GM19025 (cell line): Measurements from ENCODE around the gene TEX11.
"Not testable (repeated sequence)": the region's sequence is repeated elsewhere in the genome, so short reads cannot be mapped to it uniquely, and the experiment has no call there.

ENCODE experiments used
- ATAC-seq: cut with Tn5 transposase; IDR thresholded peaks from one replicate; pipeline ENCODE4 v1.9.1; 2021; ENCODE audit warnings: mild to moderate bottlenecking, low read depth, moderate library complexity; ENCODE audit not compliant: unreplicated experiment

TEX11 gene

DNA sequence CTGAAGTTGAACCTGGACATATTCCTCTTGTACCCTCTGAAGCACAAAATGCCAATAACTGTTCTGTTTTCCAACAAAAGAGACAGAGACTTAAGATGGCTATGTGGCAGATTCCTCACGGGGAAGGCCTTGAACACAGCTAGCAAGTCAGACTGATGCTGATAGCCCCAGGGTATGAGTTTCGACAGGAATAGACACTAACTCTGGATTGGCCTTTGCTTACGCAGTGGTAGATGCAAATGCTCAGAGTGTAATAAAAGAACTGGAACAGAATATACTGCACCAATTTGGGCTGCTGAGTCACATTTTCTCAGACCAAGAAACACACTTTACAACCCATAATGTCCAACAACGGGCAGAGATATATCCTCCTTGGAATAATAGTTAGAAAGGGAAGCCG, 290.0 kb downstream of the TEX11 start:
- ATAC-seq, result no peak

DNA sequence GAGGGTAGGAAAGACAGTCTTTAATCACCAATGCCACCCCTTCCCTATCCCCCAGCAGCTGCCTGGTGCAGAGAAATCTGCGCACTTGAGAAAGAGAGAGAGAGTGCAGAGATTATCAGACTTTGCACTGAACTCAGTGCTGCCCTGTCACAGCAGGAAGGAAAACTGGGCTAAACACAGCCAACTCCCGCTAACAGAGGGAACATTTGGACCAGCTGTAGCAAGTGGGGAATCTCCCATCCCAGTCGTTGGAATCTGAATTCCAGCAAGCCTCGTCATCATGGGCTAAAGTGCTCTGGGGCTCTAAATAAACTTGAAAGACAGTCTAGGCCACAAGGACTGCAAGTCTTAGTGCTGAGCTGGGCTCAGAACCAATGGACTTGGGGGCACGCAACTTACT, 295.2 kb downstream of the TEX11 start:
- ATAC-seq, result no peak

DNA sequence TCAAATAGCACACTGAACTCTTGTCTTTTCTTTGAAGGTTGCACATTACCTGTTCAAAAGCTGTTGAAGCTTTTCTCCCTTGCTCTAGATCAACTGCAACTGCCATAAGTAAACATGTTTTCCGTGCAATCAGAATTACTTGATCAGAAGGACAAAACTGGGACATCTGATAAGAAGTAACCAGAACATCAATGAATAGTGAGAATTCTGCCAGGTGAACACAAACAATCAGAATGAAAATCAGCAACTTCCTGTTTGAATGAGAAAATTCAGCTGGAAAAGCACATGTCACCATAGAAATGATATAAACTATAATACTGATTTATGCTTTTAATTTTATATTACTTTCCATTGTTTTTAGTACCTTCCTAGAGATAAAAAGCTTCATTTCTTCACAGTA, 303.2 kb downstream of the TEX11 start:
- no peak for ATAC-seq

DNA sequence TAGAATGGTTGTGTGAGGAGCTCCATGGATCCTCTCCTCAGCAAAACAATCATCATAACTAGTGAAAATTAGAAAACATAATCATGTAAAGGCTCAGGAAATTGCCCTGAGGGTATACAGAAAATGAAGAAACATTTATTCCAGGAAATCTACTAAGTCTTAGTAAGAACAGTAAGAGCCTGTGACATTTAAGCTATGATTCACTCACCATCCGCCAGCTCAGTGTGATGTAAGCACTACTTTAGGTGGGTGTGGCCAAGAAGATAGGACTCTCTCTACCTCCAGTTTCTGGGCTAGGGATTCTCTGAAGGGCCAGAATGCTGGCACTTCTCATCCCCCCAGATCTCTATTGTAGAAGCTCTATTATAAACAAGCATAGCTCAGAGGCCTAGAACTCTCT, 316.4 kb downstream of the TEX11 start:
- no peak for ATAC-seq

DNA sequence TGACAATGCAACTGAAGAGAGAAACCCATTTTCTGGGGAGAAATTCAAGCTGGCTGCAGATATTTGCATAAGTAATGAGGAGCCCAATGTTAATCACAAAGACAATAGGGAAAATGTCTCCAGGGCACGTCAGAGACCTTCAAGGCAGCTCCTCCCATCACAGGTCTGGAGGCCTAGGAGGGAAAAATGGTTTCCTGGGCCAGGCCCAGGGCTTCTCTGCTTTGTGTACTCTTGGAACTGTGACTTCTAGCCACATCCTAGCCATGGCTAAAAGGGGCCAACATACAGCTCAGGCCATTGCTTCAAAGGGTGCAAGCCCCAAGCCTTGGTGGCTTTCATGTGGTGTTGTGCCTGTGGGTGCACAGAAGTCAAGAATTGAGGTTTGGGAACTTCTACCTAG, 321.4 kb downstream of the TEX11 start:
- ATAC-seq, result not testable (repeated sequence)

DNA sequence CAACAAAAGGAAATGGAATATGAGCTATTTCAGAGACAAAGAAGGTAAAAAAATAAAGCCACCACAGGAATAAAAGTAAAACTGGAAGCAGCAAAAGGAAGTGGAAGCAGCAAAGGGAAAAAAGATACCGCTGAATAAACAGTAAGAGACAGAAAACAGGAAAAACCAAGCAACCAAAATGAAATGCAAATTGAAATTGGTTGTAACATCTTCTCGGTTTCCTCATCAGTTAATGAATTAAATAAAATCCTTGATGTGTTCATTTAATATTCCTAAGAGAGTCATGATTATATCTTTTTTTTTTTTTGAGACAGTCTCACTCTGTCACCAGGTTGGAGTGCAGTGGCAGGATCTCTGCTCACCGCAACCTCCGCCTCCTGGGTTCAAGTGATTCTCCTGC, 331.1 kb downstream of the TEX11 start:
- no peak for ATAC-seq

DNA sequence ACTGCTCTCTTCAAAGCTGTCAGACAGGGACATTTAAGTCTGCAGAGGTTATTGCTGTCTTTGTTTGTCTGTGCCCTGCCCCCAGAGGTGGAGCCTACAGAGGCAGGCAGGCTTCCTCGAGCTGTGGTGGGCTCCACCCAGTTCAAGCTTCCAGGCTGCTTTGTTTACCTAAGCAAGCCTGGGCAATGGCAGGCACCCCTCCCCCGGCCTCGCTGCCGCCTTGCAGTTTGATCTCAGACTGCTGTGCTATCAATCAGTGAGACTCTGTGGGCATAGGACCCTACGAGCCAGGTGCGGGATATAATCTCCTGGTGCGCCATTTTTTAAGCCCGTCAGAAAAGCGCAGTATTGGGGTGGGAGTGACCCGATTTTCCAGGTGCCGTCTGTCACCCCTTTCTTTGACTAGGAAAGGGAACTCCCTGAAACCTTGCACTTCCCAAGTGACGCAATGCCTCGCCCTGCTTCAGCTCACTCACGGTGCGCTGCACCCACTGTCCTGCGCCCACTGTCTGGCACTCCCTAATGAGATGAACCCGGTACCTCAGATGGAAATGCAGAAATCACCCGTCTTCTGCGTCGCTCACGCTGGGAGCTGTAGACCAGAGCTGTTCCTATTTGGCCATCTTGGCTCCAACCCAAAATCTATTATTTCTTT, 338.5 kb downstream of the TEX11 start:
- not testable (repeated sequence) for ATAC-seq

DNA sequence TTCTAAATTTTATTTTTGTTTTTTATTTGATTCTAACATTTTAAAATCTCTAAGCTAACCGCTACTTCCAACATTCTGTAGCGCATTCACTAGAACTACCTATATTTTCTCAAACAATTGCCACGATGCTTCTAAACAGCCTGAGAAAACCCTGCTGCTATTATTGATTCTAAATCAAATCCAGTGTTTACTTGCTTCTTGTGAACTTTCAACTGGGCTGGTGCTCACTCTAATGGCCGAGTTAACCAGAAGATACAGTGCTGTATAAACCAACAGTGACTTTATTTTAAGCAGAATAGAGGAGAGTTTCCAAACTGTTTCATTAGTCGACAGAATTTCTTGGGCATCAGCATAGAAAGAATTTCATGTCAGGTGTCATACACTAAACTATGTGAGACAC, 353.6 kb downstream of the TEX11 start:
- ATAC-seq, result no peak

DNA sequence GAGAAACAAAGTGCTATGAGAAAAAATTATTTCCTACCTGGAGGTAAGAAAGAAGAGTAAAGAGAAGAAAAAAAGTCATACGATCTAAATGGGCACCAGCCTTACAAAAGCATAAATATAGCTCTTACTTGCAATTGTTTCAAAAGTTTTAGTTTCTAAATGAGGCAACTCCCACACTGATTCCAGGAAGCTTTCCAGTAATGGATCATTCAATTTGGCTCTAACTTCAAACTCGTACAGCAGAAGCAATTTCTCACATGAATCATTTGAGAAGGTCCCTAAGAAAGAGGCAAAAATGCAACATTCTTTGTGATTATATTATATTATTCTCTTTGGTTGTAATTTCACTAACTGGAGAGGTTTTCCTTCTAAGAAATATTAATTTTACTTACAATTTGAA, 354.0 kb downstream of the TEX11 start:
- ATAC-seq, result no peak

DNA sequence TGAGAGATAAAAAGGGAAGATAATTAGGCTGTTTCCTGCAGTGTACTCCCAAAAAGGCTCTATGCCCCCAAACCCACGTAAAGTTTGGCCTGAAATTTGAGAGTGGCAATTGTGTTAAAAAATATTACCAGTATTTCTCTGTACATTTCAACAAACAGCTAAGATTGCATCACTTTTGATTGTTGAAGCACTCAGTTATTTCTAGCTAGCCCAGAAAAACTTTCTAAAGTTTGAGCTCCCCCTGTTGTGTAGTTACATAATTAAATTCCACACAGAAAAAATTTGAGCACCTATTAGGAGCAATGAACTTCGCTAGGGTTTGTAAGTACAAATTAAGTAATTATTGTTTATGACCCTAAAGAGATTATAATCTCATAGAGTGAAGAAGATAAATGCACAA, 354.4 kb downstream of the TEX11 start:
- ATAC-seq, result no peak

DNA sequence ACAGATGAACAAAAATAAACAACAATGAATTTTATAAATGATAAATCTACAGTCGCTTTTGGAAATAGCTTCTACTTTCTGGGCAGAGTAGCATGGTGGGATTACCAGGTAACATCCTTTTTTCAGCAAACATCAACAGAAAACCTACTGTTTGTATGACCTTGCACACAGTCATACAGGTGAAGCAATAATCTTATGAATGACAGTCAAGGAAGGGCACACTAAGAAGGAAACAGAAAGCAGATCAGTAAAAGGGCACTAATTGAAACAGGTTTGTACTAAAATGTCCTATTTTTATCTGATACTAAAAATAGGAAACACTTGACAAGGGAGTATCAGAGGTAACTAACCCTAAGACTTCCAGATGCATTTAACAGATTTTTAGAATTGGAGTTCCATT, 355.0 kb downstream of the TEX11 start:
- ATAC-seq, result peak; percentile 61

DNA sequence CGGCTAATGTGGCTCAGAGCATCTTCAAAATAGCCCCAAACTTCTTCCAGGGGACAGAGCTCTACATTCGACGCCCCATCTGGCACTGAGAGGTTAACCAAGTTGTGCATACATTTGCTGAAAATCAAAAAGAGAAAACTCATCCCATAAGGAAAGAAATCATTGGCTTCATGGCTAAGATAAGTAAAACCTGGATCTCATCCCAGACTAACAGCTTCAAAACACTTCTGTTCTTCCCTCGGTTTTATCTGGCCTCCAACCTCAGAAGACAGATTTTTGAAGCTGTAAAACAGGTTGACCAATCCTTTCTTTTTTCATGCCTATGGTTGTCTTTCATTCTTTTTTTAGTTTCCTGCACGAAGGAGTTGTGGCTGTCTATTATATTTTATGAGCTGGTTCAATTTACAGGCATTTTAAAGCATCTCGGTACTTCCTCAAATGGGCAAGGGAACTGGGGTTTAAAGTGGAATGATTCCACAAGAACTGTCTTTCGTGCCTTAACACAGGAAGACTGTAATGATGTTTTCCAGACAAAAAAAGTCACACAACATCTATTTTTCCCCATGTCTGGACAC, 356.3 kb downstream of the TEX11 start:
- no peak for ATAC-seq

DNA sequence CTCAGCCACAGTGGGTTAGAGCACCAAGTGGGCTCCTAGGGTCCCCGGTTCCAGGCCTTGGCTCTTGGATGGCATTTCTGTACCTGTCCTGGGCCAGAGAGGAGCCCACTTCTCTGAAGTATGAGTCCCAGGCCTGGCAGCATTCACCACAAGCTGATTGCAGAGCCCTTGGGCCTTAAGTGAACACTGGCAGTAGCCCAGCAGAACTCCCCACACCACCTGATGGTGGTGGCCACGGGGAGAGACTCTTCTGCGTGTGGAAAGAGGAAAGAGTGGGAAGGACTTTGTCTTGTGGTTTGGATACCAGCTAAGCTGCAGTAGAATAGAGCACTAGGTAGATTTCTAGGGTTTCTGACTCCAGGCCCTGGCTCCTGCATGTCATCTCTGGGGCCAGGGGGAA, 359.1 kb downstream of the TEX11 start:
- ATAC-seq, result no peak

DNA sequence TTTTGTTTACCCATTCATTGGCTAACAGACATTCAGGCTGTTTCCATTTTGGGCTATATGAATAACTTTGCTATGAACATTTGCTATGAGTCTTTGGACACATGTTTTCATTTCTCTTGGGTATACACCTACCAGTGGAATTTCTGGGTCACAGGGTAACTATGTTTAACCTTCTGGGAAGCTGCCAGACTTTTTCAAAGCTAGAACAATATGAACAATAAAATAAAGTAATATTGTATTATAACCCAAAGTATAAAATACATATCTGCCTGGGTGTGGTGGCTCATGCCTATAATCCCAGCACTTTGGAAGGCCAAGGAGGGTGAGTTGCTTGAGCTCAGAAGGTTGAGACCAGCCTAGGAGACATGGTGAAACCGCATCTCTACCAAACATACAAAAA, 373.3 kb downstream of the TEX11 start:
- no peak for ATAC-seq

DNA sequence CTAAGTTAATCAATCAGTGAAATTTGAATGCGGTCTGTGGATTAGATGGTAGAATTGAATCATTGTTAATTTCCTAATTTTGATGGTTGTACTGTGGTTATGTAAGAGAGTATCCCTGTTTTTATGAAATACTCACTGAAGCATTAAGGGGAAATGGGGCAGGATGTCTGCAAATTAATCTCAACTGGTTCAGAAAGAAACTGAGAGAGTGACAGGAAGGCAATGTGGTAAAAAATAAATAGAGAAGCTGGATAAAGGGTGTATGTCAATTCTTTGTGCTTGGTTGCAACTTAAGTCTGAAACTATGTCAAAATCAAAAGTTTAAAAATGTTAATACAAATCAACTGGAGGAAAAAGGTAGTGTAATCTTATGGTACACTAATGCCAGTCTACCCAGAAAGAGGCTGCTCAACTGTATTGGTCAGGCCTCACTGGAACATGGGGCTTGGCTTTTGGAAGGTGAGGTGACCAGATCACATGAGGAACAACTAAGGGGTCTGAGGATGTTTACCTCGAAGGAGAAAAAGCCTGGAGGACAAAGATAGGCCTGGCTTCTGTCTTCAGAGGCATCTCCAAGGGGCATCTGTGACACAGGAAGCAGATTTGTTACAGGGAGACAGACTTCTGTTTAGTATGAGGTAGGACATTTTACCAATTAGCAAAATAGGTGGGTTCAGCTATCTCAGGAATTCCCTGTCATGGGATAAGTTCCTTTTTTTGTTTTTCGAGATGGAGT, 380.7 kb downstream of the TEX11 start:
- ATAC-seq, result no peak

DNA sequence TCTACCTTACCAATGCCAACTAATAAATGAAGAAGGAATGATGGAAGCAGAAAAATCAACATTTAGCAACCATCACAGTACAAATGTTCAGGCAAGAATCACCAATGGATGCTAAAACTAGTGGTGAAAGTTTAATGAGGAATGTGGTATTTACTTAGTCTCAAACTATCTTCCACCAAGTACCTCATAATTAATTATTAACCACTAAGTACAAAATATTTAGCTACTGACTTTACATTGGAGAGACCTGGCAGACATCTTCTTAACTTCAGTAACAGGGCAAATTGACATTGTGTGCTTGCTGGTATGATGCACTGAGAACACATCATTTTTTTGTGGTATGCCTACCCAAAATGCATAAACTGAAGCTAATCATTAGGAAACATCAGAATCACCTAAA, 381.5 kb downstream of the TEX11 start:
- ATAC-seq, result no peak

DNA sequence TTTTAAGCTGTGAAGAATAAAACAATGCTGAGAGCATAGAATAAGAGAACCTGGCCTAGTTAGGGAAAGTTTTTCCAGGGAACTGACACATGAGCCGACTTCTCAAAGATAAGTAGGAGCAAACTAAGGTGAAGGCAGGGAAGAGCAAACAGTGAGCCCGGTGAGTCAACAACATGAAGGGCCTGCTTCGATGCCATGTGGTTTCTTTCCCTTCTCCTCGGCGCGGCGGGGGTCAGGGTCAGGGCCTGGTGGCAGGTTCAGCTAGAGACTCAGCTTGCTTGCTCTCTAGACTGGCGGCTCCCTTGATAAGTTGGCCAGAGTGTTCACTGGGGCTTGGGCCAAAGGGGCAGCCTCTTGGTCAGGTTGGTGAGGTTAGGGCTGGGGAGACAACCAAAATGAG, 382.8 kb downstream of the TEX11 start:
- ATAC-seq, result no peak

DNA sequence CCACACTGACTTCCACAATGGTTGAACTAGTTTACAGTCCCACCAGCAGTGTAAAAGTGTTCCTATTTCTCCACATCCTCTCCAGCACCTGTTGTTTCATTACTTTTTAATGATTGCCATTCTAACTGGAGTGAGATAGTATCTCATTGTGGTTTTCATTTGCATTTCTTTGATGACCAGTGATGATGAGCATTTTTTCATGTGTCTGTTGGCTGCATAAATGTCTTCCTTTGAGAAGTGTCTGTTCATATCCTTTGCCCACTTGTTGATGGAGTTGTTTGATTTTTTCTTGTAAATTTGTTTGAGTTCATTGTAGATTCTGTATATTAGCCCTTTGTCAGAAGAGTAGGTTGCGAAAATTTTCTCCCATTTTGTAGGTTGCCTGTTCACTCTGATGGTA, 392.8 kb downstream of the TEX11 start:
- ATAC-seq, result not testable (repeated sequence)

DNA sequence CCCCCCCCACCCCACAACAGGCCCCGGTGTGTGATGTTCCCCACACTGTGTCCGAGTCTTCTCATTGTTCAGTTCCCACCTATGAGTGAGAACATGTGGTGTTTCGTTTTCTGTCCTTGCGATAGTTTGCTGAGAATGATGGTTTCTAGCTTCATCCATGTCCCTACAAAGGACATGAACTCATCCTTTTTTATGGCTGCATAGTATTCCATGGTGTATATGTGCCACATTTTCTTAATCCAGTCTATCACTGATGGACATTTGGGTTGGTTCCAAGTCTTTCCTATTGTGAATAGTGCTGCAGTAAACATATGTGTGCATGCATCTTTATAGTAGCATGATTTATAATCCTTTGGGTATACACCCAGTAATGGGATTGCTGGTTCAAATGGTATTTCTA, 393.2 kb downstream of the TEX11 start:
- ATAC-seq, result not testable (repeated sequence)

DNA sequence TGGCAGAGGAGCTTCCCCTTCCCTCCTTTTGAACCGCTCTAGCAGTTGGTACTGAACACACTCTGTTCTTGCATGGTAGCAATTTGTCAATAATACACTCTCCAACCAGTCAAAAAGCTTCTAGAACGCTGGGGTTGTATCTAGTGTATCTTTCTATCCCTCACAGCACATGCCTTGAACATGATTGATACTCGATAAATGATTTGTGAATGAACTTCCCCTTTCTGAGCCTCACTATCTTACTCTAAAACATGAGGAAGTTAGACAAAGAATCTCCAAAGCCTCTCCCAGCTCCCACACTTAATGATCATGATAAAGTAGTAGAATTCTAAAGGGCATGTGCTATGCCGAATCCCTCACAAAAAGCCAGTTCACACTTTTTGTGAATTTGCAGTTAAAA, 399.4 kb downstream of the TEX11 start:
- ATAC-seq, result no peak

DNA sequence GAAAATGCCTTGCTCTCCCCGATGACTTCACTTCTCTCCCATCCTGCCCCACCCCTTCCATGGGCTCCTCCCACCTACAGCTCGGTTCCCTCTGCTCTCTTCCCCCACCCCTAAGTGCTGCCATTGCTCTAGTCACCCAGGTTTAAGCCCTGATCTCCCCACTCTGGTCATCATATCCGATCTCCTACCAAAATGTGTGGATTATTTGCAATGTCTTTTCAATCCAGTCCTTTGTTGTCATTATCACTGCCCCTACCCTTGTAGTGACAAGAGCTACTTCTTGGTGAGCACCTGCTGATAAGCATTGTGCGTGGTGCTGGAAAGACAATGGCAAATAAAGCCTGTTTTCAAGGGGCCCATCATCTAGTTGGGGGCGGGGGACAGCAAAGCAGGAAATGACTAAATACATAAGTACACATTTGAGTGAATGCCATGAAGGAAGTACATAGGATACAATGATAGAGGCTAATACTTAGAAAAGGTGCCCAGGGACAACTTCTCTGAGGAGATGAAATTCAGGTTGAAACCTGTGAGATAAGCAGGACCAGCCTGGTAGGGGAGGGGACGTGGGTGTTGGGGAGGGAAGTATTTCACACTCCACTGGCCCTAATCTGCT, 400.1 kb downstream of the TEX11 start:
- ATAC-seq, result no peak

DNA sequence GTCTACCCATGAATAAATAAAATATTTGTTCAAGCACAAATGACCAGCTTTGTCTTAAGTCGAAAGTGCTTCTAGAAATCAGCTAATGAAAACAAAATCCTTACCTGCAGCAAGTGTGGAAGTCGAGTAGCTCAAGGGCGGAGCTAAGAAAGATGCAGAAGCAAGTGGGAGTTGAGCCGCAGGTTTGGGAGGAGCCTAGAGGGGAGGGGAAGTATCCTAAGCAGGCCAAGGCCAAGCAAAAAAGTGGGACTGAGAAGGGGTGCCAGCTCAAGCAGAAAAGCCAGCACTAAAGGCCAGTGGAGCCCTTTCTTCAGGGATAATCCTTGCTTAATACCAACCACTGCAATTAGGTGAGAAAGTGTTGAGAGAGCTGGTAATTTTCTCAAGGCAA, 403.1 kb downstream of the TEX11 start:
- no peak for ATAC-seq
